GM19351 (cell line): ENCODE data around the gene IFNG-AS1.

Experiments
- ATAC-seq: cut with Tn5 transposase; IDR thresholded peaks from one replicate; pipeline ENCODE4 v1.9.1; 2021; ENCODE audit warnings: mild to moderate bottlenecking, moderate library complexity; ENCODE audit not compliant: unreplicated experiment

IFNG-AS1 gene

DNA sequence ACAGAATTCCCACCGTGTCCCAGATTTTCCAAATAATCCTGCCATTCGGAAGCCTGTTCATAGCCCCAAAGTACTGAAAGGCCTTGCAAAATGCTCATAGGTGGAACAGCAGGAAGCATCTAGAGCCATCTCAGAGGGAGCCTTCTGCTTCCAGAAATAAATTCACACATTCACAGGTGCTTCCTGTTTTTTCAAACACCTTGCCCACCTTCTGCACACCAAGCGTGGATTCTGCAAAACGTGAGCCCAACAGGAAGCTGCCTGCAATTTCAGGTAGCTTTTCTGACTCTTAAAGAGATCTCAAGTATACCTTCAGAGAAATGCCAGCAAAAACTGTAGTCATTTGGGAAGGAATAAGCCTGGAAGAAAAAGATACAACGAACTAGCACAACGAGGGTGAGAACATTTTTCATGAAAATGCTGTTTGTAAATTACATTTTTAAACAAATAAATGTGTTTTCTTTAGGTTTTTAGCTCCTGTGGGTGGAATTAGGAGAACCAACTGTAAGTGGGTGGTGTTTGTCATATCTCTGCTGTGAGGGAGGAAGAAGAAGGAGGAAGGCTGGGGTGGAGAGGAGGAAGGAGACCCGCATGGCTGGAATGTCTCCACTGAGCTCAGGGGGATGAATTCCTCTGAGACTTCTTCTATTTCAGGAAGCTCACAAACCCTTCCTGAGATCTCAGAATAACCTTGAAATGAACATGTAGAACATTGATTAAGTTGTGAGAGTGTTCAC lies at the start of gene IFNG-AS1:
TSS of gene IFNG-AS1 (plus strand) at position 264 of the 737 bp plus-strand sequence.
- peak; percentile 38 for ATAC-seq

- ATAC-seq: no peak
Observed at GRCh38 chr12:67939611-67940010, 49.6 kb upstream of the IFNG-AS1 start.

DNA sequence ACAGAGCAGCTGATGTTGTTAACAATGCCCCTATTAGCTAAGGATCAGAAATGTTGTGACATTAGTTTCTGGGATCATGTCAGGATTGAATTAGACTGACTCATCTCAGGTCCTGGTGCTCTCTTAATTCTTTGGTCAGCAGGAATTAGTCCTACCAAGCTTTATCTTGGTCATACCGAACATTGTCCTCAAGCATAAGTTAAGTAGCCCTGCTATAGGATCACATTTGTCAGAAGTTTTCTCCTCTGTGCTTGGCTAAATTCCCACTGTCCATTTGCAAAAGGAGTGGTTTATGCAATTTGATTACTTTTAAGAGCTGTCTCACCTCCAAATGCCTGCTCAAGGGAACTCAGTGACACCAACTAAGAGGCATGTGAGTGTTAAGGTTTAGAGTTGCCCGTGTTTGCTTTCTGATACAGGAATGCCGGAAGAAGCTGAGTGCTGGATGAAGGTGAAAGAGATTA lies 48.4 kb upstream of the IFNG-AS1 start:
- no peak for ATAC-seq

DNA sequence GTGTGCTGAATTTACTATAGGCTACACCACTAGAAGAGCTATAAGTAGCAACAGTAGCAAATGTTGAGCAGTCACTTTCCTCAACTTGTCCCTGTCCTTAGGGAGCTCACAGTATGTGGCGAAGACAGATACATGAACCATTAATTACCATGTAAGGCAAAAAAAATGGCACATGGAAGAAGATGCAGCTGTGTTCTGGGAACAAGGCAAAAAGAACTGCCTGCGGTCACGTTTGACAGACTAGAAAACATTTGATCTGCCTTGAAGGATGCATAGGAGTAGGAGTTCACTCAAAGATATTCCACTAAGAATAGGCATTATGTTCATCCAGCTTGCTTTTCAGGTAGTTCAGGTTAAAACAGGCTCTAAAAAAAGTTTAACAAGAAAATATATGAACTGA lies 46.5 kb upstream of the IFNG-AS1 start:
- ATAC-seq: no peak

- ATAC-seq: peak; percentile 87
Observed at GRCh38 chr12:67943141-67943892, 45.9 kb upstream of the IFNG-AS1 start.

GRCh38 chr12:67944093-67944492 lies 45.2 kb upstream of the IFNG-AS1 start:
- ATAC-seq: no peak

- no peak for ATAC-seq
Observed at GRCh38 chr12:67952787-67953186, 36.5 kb upstream of the IFNG-AS1 start.

GRCh38 chr12:67957383-67957782 lies 31.9 kb upstream of the IFNG-AS1 start:
- ATAC-seq: no peak

DNA sequence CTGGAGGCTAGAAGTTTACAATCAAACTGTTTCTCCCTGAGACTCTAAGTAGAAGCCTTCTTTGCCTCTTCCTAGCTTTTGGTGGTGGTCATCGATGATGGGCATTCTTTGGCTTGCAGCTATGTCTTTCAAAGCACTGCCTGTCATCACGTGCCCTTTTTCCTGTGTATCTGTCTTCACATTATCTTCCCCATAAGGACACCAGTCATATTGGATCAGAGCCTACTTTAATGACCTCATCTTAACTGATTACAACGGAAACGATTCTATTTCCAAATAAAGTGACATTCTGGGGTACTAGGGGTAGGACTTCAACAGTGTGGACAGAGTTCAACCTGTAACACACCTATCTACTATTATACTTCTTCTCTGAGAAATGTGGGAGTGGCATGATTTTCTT lies 31.1 kb upstream of the IFNG-AS1 start:
- ATAC-seq: no peak

- no peak for ATAC-seq
Observed at GRCh38 chr12:67964456-67964855, 24.8 kb upstream of the IFNG-AS1 start.

DNA sequence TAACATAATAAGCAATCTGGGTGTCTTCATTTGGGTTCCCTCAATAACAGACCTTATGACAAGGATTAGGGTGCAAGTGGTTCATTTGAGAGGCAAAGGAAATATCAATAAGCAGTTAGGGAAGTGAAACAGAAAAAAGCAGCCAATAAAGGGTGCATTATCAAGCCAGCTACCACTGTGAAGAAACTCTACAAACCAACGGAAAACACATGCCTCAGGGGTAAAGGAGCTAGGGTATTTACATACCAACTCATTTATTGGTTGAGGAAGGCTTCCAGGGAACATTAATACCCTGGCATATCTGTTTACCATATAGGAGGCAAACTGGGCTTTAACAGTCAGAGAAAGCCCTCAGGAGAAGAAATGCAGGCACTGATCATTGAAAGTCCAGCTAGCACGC lies 22.7 kb upstream of the IFNG-AS1 start:
- ATAC-seq: peak; percentile 77

DNA sequence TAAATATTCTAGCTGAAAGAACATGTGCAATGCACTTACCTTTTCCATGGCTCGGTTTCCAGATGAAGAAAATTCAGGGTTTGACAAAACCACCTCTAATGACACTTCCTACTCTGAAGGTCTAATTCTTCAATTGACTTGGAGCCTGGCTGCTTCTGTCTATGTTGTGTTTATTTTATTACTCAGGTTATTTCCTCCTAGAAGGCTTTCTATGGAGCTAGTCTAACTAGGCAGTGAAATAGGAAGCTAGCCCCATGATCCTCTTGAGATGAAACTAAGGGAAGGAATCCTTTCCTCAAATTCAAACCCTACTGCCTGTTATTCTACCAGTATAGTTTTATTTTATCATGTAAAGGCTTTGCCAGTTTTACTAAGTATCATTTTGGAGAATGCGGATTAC lies 20.9 kb upstream of the IFNG-AS1 start:
- ATAC-seq: no peak

- no peak for ATAC-seq
Observed at GRCh38 chr12:67968725-67969124, 20.5 kb upstream of the IFNG-AS1 start.

DNA sequence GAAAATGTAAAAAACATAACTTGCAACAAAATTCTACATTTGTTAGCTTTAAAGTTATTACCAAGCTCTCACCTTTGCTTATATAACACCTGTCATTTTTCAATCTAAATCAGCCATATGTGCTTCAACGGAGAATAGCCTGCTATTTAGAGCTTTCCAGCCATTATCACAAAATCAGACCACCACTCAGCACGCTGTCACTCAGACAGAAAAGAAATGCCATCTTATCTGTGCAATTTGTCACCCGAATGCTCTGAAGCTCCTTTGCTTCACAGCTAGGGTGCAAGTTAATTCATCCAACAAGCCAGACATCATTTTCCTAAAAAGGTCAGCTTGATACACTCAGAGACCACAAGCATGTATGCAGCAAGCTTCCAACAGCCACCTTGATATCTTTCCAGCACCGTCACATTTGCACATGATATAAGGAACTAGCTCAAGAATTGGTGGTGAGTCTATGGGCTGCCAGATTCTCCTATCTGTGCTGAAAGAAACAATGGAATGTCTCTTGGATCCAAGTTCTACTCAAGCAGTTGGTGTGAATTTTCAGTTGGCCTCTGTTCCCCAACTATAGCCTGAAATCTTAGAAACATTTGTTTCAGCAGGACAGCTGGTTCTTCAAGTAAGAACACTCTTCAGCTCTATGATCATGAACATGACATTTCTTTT lies 20.0 kb upstream of the IFNG-AS1 start:
- ATAC-seq: no peak

GRCh38 chr12:67977668-67978067 lies 11.6 kb upstream of the IFNG-AS1 start:
- no peak for ATAC-seq

DNA sequence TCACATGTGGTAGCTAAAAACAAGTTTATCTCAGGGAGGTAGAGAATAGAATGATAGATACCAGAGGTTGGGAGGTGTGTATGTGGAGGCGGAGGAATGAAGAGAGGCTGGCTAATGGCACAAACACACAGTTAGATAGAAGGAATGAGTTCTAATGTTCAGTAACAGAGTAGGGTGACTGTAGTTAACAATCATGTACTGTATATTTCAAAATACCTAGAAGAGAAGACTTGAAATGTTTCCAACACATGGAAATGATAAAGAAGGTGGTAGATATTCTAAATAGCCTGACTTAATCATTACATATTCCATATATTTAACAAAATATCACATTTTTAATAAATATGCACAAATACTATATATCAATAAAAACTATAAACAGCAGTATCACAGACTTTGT lies 8.9 kb upstream of the IFNG-AS1 start:
- ATAC-seq: no peak

- ATAC-seq: no peak
Observed at GRCh38 chr12:67981287-67982162, 7.7 kb upstream of the IFNG-AS1 start.

DNA sequence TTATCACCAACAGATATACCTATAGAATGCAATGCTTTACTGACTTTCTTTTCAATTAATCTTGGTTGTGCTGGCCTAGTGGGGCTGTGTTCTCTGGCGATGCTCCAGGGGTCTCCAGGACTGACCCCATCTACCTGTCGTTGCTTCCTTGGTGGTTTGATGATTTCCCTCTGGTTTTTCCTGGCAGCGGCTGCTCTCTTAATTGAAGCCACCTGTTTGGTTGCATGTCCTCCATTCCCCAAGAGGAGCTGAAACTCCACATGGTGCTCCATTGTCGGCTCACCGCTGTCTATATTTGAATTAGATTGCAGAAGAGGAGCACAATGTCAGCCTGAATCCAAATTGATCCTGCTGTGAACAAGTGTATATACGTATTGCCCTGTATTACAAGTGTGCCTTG lies 7.1 kb upstream of the IFNG-AS1 start:
- no peak for ATAC-seq

DNA sequence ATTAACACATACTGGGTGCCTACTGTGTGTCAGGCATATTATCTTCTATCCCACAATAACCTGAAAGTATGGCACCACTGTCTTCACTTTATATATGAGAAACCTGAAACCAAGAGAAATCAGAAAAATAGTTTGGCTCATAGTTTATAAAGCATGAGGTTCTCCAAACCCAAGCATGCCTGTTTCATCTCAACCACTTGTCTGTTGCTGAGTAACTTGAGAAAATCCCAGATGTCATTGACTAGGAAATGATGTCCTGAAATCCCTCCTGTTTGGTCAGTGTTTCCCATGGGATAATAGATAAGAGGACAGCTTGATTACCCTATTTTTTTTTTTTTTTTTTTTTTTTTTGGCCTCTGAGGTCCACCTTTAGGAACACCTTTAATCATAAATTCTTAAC lies 2.6 kb upstream of the IFNG-AS1 start:
- ATAC-seq: no peak

DNA sequence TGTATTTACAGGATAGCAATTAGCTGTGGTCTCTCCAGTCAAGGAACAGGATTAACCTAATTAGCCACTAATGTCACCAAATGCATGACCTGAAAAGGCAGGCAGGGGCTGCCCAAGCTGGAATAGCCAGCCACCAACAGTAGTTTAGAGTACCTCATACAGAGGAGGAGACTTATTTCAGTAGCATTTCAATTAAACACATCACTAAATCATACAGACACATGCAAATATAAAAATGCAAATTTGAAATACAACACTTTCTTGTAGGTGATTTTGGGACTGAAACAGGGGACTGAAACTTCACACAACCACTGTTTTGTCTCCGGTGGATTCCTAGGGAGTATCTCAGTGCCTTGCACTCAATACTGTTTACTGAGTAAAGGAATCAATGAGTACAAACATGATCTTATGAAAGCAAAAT lies 636 bp upstream of the IFNG-AS1 start:
- peak; percentile 67 for ATAC-seq

DNA sequence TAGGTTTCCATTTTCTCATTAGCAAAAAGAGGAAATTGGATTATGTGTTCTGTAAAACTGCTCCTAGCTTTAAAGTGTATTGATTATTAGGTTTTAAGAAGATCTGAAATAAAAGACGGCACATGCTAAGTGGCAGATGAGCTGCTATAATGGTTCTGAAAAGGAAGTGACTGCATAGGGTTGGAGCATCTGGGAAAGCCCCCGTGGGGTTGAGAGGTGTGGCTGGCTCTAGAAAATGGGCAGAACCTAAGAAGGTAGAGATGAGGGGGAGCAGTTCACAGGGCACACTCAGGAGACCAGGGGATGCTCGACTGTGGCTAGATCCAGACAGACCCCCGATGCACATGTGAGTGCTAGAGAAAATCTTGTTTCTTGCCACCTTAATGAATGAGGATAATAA lies 1.9 kb downstream of the IFNG-AS1 start:
- ATAC-seq: peak; percentile 71
